HG02885 (cell line): ENCODE data around the gene CENPU.
"Not testable (repeated sequence)": the region's sequence is repeated elsewhere in the genome, so short reads cannot be mapped to it uniquely, and the experiment has no call there.

Experiments
- ATAC-seq: cut with Tn5 transposase; IDR thresholded peaks from one replicate; pipeline ENCODE4 v1.9.1; 2021; ENCODE audit warnings: mild to moderate bottlenecking; ENCODE audit not compliant: unreplicated experiment, poor library complexity

Gene CENPU

GRCh38 chr4:184752496-184753275, 18.8 kb upstream of the CENPU start:
- ATAC-seq: no peak

DNA sequence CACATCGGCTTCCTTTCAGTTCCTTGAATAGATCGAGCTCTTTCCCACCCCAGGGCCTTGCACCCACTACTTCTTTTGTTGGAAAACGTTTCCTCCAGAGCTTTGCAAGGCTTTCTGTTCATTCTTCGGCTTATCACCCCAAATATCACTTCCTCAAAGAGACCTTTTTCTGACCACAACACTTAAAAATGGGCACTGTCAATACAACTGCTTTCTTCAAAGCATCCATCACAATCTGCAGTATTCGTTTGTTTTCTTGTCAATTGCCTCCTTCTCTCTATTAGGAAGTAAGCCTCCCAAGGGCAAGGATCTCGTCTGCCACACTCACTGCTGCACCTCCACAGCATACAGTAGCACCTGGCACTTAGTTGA, 17.7 kb upstream of the CENPU start:
- ATAC-seq: no peak

GRCh38 chr4:184750926-184751584, 17.2 kb upstream of the CENPU start:
- ATAC-seq: no peak

- ATAC-seq: no peak
These were observed 14.4 kb upstream of the CENPU start for GRCh38 chr4:184748251-184748652.

- ATAC-seq: peak; percentile 40
These were observed 13.3 kb upstream of the CENPU start for GRCh38 chr4:184747034-184747830.

- ATAC-seq: peak; percentile 74
These were observed 12.2 kb upstream of the CENPU start for GRCh38 chr4:184745831-184746795.

GRCh38 chr4:184744236-184744635, 10.3 kb upstream of the CENPU start:
- no peak for ATAC-seq

DNA sequence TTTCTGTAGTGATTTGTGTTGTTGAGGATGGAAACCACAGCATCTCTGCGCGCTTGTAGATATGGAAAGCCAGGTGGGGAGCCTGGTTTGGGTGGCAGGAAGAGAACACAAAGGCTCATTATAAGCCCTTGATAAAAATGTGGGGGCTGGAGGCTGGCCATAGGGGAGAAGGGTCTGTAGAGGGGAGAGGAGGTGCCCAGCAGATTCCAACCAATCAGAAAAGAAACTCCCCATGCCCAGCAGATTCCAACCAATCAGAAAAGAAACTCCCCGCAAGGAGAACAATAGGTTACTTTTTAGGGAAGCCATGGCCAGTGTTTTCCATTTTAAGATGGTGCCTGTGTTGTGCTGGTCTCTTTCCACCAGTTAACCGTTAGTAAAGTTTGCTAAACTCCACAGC, 9.8 kb upstream of the CENPU start:
- no peak for ATAC-seq

- not testable (repeated sequence) for ATAC-seq
These were observed 7.8 kb upstream of the CENPU start for GRCh38 chr4:184741651-184742050.

GRCh38 chr4:184740980-184741391, 7.1 kb upstream of the CENPU start:
- no peak for ATAC-seq

- not testable (repeated sequence) for ATAC-seq
These were observed 5.7 kb upstream of the CENPU start for GRCh38 chr4:184739575-184739974.

GRCh38 chr4:184734758-184735157, 862 bp upstream of the CENPU start:
- ATAC-seq: no peak

DNA sequence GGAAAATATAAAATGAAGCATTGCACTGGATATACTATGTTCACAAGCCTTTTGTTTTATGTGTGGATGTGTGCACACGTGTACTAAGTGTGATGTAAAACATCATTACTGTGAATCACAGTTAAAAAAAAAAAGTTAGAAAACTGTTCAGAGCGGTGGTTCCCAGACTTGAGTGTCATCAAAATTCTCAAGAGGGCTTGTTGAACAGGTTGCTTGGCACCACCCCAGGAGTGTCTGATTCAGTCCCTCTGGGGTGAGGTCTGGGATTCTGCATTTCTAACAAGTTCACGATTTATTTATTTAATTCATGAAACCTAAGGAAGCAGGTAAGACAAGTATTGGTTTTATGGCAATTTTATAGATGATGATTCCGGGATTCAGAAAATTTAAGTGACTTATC, 1.8 kb downstream of the CENPU start:
- ATAC-seq: no peak

DNA sequence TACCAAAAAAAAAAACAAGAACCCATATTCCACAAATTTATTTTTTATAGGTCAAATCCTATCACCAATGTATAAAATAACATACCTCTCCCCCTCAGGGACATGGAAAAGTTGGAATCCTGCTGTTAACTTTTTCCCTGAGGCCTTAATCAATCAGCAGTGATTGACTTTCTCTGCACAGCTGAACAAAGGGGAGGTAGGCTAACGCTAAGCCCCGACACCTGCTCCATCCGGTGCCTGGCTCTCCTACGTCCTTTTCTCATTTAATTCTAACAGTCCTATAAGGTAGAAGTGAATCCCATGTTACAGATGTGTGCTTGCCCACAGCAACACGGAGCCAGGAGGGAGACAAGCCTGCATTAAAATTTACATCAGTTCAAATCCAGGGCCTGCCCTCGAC, 2.8 kb downstream of the CENPU start:
- ATAC-seq: no peak

- ATAC-seq: no peak
These were observed 4.0 kb downstream of the CENPU start for GRCh38 chr4:184729946-184730345.

DNA sequence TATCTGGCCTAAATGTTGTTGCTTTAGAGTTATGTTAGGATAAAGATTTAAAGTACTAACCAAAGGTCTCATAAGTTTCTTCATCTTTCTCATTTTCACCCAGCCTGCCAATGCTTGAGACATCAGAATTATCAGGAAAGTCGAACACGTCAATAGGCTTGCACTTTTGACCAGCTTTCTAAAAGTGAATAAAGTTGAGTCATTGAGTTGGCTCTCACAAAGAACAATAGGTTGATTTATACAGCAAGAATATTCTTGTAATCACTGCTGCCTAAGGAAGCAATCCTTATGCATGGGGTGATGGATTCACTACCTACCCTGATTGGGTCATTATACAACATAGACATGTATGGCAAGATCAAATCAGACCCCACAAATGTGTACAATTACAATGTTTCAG, 5.0 kb downstream of the CENPU start:
- ATAC-seq: no peak

- no peak for ATAC-seq
These were observed 6.5 kb downstream of the CENPU start for GRCh38 chr4:184727430-184727829.

DNA sequence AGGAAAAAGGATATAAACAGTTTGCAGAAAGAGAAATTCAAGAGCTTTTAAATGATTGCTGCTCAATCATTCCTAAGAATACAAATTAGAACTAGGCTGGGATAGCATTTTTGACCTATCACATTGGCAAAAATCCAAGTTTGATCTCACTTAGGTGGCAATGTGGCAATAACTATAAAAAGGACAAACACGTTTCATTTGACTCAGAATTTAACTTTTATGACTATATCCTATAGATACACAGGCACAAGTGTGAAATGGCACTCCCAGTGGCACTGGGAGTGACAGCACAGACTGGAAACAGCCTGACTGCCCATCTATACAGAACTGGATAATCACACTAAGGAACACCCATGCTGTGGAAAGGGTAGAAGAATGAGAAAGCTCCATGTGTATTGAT, 11.1 kb downstream of the CENPU start:
- no peak for ATAC-seq

DNA sequence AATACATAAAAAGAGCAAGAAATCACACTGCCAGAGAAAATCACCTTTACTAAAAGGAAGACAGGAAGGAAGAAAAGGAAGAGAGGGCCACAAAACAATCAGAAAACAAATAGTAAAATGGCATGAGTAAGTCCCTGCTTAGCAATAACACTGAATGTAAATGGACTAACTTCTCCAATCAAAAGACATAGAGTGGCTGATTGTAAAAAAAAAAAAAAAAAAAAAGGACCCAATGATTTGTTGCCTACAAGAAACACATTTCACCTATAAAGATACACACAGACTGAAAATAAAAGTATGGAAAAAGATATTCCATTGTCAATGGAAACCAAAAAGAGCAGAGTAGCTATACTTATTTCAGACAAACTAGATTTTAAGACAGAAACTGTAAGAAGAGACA, 12.6 kb downstream of the CENPU start:
- no peak for ATAC-seq

DNA sequence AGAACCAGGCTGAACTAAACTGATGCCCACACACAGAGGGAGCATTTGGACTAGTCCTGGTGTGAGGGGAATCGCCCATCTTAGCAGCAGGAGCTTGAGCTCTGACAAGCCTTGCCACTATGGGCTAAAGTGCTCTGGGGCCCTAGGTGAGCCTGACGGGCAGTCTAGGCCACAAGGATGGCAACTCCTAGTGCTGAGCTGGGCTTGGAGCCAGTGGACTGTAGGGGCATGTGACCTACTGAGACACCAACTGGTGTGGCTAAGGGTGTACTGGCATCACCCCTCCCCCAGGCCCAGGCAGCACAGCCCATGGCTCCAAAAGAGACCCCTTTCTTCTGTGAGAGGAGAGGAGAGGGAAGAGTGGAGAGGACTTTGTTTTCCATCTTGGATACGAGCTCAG, 14.5 kb downstream of the CENPU start:
- no peak for ATAC-seq
